ENCODE measurements around the gene XPO5.
A peak's percentile ranks its signal among the peaks of the same experiment; 100 is the strongest.

Gene XPO5

GRCh38 chr6:43491750-43492661 lies 83.8 kb downstream of the XPO5 start:
- peak overlapping the region; percentile 17 for H3K4me3 ChIP-seq (ENCODE audit: low read length)
- DNase-seq (ENCODE audit: low read depth) = no peak

GRCh38 chr6:43490523-43490939 lies 85.3 kb downstream of the XPO5 start:
- H3K4me3 ChIP-seq (ENCODE audit: low read length) = no peak overlapping the region
- no peak for DNase-seq (ENCODE audit: low read depth)
- TF ChIP-seq, protein P1, sequence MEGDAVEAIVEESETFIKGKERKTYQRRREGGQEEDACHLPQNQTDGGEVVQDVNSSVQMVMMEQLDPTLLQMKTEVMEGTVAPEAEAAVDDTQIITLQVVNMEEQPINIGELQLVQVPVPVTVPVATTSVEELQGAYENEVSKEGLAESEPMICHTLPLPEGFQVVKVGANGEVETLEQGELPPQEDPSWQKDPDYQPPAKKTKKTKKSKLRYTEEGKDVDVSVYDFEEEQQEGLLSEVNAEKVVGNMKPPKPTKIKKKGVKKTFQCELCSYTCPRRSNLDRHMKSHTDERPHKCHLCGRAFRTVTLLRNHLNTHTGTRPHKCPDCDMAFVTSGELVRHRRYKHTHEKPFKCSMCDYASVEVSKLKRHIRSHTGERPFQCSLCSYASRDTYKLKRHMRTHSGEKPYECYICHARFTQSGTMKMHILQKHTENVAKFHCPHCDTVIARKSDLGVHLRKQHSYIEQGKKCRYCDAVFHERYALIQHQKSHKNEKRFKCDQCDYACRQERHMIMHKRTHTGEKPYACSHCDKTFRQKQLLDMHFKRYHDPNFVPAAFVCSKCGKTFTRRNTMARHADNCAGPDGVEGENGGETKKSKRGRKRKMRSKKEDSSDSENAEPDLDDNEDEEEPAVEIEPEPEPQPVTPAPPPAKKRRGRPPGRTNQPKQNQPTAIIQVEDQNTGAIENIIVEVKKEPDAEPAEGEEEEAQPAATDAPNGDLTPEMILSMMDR (conservative IDR thresholded peaks at IDR 0.05; ENCODE audit: low read depth, low read length) = no peak

More at GRCh38 chr6:43491750-43492661, 83.8 kb downstream of the XPO5 start:
- TF ChIP-seq, protein P1 (conservative IDR thresholded peaks at IDR 0.05; ENCODE audit: low read depth, low read length) = no peak

DNA sequence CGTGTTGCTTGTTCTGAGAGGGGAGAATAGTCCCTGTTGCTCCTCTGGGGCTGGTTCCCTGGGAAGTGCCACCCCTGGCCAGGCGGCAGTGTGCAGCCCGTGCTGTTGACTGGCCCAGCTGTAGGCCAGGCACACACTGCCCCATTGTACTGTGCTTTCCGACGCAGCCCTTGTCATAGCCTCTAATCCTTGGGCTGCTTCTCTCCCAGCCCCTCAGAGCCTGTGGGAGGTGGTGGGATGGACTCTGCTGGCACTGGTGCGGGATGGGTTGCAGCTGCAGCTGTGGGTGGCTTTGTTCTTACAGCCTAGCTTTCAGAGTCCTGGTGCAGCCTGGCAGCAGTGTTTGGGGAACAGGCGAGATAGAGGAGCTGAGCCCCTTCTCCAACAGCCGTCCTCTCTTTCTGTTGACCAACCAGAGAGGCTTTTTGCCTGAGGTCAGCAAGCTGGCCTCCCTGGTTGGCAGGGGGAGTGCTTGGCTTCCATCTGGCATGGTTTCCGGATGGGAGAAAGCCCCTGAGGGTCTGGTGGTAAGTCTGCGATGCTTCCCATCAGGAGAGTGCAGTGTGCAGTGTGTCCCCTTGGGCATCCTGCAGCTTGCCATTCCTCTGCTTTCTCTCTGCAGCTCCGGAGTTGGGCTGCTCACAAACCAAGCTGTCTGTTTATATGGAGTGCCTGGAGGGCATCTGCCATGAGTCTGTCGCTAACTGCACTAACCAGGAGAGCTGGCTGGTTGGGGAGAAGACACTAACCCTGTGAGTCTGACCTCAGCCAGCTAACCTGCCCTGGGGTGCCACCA lies 86.4 kb downstream of the XPO5 start:
- TF ChIP-seq, protein P1 (conservative IDR thresholded peaks at IDR 0.05; ENCODE audit: low read depth, low read length) = no peak
- no peak for DNase-seq (ENCODE audit: low read depth)
- H3K4me3 ChIP-seq (ENCODE audit: low read length) = no peak overlapping the region

GRCh38 chr6:43488667-43489276 lies 87.1 kb downstream of the XPO5 start:
- no peak overlapping the region for H3K4me3 ChIP-seq (ENCODE audit: low read length)
- no peak for DNase-seq (ENCODE audit: low read depth)
- TF ChIP-seq, protein P1 (conservative IDR thresholded peaks at IDR 0.05; ENCODE audit: low read depth, low read length) = no peak

DNA sequence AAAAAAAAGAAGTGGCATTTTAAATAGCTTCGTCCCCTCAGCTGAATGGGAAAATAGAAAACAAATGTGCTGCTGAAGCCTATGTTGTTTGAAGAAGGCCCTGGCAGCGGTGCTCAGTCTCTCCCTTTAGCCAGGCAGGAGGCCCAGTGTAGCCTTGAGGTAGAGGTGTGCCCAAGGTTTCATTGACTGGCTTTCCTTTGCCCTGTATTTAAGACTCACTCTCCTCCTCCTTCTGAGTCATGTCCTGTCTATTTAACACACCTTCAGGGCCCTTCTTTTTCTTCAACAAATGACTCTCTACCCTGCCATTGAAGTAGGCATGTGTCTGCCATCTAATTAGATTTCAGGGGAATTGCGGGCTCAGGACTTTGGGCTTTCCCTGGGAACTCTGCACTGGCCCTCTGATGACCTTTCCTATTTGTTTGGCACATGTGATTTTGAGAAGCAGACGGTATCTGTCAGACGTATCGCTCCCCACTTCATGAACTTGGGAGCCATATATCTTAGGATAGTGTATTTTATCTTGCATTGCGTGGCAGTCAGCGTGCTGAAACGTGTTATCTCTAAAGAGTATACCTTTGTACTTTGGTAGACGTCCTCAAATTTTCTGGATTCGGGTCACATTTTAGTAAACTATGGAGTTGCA lies 94.1 kb downstream of the XPO5 start:
- TF ChIP-seq, protein P1 (conservative IDR thresholded peaks at IDR 0.05; ENCODE audit: low read depth, low read length) = no peak
- DNase-seq (ENCODE audit: low read depth) = no peak
- no peak overlapping the region for H3K4me3 ChIP-seq (ENCODE audit: low read length)

DNA sequence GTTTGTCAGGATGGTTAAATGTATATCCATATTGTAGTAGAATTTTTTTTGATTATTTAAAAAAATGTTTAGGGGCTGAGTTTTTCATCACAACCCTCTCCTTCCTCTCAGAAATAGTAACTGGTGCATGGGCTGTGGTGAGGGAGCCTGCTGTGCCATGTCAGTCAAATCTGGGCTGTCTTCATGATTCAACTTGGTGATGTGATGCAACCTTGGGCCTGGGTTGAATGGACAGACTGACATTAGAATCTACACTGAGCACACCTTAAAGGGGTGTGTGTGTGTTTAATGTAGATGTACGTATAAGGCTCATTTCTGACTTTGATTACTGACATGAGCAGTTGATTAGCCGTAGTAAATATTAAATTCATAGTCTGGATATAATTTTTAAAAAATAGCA lies 94.8 kb downstream of the XPO5 start:
- no peak for DNase-seq (ENCODE audit: low read depth)
- TF ChIP-seq, protein P1 (conservative IDR thresholded peaks at IDR 0.05; ENCODE audit: low read depth, low read length) = no peak
- H3K4me3 ChIP-seq (ENCODE audit: low read length) = no peak overlapping the region

Measured in retinal pigment epithelial cell (primary cell).